Right hindlimb (tissue), 1 donor: ENCODE measurements around the gene SLC41A1.
"Not testable (repeated sequence)": the region's sequence is repeated elsewhere in the genome, so short reads cannot be mapped to it uniquely, and the experiment has no call there.

Experiments
- DNase-seq: peaks from one replicate; pipeline ENCODE4 v3.0.0-alpha.2; 2018

SLC41A1 gene

GRCh38 chr1:205812878-205813754, at the start of gene SLC41A1:
Gene SLC41A1 (minus strand): TSS chr1:205813198. CDS start chr1:205810441, 2,757 bp downstream.
- DNase-seq, result peak; percentile 95

DNA sequence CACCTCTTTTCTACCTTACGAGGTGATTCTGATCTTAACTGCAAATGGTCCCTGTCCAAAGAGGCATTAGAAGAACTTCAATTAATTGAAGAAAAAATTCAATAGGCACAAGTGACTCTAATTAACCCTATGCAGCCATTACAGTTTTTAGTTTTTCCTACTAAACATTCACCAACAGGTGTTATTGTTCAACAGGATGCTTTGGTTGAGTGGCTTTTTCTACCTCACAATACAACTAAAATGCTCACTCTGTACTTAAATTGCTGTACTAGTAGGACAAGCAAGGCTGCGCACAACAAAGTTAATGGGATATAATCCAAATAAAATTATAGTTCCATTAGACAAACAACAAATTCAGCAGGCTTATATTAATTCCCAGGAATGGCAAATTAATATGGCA, 48.5 kb upstream of the SLC41A1 start:
- no peak for DNase-seq

GRCh38 chr1:205858141-205858961, 45.4 kb upstream of the SLC41A1 start:
- DNase-seq, result no peak

GRCh38 chr1:205857501-205857900, 44.5 kb upstream of the SLC41A1 start:
- not testable (repeated sequence) for DNase-seq

DNA sequence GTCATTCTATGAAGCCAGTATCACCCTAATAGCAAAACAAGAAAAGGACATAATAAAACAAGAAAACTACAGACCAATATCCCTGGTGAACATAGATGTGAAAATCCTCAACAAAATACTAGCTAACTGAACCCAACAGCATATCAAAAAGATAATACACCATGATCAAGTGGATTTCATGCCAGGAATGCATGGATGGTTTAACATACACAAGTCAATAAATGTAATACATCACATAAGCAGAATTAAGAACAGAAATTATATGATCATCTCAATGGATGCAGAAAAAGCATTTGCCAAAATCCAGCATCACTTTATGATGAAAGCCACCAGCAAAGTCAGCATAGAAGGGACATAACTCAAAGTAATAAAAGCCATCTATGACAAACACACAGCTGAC, 43.4 kb upstream of the SLC41A1 start:
- DNase-seq, result no peak

- no peak for DNase-seq
Observed at GRCh38 chr1:205852969-205853368, 40.0 kb upstream of the SLC41A1 start.

DNA sequence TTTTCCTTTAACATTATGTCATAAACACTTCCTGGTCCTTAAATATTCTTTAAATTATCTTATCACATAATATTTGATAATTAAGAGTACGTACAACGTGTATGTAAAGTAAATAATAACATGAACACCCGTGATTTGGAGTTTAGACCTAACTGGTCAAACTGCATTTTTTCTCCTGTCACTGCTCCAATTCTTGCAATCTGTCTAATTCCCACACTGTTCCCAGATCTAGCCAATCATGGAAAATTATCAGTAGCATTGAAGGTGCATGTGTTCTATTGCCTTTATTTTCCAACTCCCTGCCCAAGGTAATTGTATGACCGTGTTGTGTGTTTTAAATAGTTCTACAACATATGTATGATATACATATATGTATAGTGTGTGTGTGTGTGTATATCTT, 39.0 kb upstream of the SLC41A1 start:
- no peak for DNase-seq

- DNase-seq, result peak; percentile 69
Observed at GRCh38 chr1:205849619-205850355, 36.8 kb upstream of the SLC41A1 start, which contains the start of gene PM20D1. Gene PM20D1 (minus strand): TSS chr1:205850132. CDS start chr1:205850072, 60 bp downstream.

- DNase-seq, result no peak
Observed at GRCh38 chr1:205843036-205843859, 30.2 kb upstream of the SLC41A1 start.

GRCh38 chr1:205842229-205842628, 29.2 kb upstream of the SLC41A1 start:
- no peak for DNase-seq

DNA sequence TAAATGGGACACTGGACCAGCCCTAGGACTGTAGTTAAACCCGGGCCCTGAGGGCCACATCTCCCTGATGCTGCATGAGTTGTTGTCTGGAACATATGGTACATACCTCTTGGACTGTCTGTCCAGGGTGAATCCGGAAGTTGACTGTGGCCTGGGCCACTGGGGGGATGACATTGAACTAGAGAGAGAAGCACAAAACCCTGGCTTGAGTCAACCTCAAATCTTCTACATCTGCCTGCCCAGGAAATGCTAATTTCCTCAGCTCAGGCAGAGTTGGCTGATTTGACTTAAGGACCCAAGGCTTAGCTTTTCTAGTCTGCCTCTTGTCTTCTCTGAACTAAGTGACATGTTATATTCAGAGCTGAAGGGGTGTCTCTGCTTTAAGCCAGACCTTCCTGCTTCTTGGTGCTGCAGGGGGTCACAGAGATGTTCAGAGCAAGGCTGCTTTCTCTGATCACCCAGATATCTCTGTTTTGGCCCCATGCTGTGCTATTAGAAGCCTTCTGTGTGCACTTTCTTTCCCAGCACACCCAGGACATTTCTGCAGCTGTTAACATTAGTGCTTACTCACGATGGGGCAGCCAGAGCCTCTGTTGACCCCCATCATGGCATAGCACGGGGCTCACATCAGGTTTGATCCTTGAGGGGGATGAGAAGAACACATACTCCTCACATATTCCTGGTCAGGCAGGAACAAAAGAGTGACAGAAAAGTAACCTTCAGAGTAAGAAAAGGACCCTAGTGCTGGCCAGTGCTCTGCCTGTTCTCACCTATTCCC, 27.3 kb upstream of the SLC41A1 start:
- no peak for DNase-seq

- no peak for DNase-seq
Observed at GRCh38 chr1:205837382-205837970, 24.5 kb upstream of the SLC41A1 start.

GRCh38 chr1:205834751-205835150, 21.8 kb upstream of the SLC41A1 start:
- DNase-seq, result no peak

GRCh38 chr1:205832326-205832751, 19.3 kb upstream of the SLC41A1 start:
- DNase-seq, result peak; percentile 47

GRCh38 chr1:205827623-205828022, 14.6 kb upstream of the SLC41A1 start:
- no peak for DNase-seq

- DNase-seq, result no peak
Observed at GRCh38 chr1:205826995-205827394, 14.0 kb upstream of the SLC41A1 start.

DNA sequence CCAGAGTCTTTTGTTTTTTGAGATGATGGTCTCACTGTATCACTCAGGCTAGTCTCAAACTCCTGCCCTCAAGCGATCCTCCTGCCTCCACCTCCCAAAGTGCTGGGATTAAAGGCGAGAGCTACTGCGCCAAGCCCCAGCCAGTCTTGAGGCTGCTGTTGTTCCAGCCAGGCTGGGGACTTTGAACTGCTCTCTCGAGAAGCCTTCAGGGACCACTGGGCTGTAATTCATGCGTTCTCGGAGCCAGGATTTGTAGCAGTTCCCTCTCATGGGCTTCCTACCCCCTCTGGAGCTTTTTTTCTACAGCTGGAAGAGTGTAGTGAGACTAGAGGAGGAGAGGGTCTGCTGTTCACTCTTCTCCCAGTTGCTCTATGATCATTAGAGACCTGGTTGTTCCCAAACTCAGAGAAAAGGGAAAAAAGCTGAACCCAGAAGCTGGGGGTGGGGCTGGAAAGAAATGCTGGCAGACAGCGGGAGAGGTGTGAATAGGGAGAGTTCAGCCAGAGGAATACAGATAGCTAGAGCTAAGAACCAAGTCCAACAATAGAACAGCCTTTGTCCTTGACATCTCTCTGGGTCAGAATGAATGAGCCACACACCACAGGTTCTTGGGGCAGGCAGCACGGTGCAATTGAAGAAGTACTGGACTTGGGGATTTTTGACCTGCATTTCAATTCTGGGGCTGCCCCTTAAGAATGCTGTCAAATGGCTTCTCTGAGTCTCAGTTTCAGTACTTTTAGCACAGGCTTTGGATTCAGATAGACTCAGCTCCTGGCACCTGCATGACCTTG, 13.2 kb upstream of the SLC41A1 start:
- no peak for DNase-seq

- no peak for DNase-seq
Observed at GRCh38 chr1:205824180-205824579, 11.2 kb upstream of the SLC41A1 start.

GRCh38 chr1:205823260-205823659, 10.3 kb upstream of the SLC41A1 start:
- not testable (repeated sequence) for DNase-seq

DNA sequence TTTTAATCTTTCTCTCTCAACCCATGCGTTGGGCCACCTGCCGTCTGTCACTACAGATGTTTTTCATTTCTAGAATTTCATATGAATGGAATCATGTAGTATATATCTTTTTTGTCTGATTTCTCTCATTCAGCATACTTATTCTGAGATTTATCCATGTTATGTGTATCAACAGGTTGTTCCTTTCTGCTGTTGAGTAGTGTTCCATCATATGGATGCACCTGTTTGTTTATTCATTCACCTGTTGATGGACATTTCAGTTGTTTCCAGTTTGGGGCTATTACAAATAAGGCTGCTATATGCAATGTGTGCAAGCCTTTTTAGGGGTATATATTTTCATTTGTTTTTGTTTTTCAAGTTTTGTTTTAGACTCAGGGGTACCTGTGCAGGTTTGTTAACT, 9.4 kb upstream of the SLC41A1 start:
- DNase-seq, result no peak
